CD8-positive, alpha-beta memory T cell (primary cell): ENCODE data around the gene RAB25. TPM values are rescaled to one million over a fixed set of nuclear protein-coding genes. Genes with fewer than 3 reads are reported as not detected.

Experiments used
- CTCF ChIA-PET: fragments of 350-600 bp; sonication (Branson Sonifier 250); formaldehyde crosslinking; loops from one replicate; lab custom pipeline; 2021; ENCODE audit warnings: antibody characterized with exemption; lab: Charles Lee
- POLR2A ChIA-PET: fragments of 350-600 bp; sonication (Branson Sonifier 250); formaldehyde crosslinking; loops from one replicate; lab custom pipeline; 2021; ENCODE audit warnings: antibody characterized with exemption; lab: Charles Lee
- DNase-seq, 5 donors: peaks; one replicate each; pipeline versions ENCODE4 v3.0.0 to v3.0.0-alpha.2; 2020 to 2022; ENCODE audit warnings: mixed read lengths in 1 of 5
- H3K27ac ChIP-seq: one replicate; pipeline ENCODE4 v1.7.0; 2013; ENCODE audit warnings: low read depth, mild to moderate bottlenecking, low read length, moderate library complexity
- H3K27me3 ChIP-seq: 2 replicates; pipeline ENCODE4 v1.7.0; 2013; ENCODE audit warnings: low read length, mild to moderate bottlenecking; ENCODE audit not compliant: insufficient read depth, poor library complexity, severe bottlenecking
- H3K36me3 ChIP-seq: 2 replicates; pipeline ENCODE4 v1.7.0; 2013; ENCODE audit warnings: mild to moderate bottlenecking, low read length, moderate library complexity; ENCODE audit not compliant: insufficient read depth
- H3K4me1 ChIP-seq: 2 replicates; pipeline ENCODE4 v1.7.0; 2013; ENCODE audit warnings: mild to moderate bottlenecking, low read length, moderate library complexity; ENCODE audit not compliant: insufficient read depth
- H3K4me3 ChIP-seq: 2 replicates; pipeline ENCODE4 v1.7.0; 2013; ENCODE audit warnings: mild to moderate bottlenecking, low read length
- H3K9me3 ChIP-seq: 2 replicates; pipeline ENCODE4 v1.7.0; 2013; ENCODE audit warnings: mild to moderate bottlenecking, low read length
- H3K27ac Mint-ChIP-seq, 8 donors: one replicate each; pipeline ENCODE4 v1.8.0; 2020 to 2021; ENCODE audit warnings: mixed read lengths in 8 of 8, mild to moderate bottlenecking in 6 of 8, inconsistent platforms in 3 of 8, moderate library complexity in 3 of 8
- H3K27me3 Mint-ChIP-seq, 2 donors: one replicate each; pipeline ENCODE4 v1.8.0; 2020 to 2021; ENCODE audit warnings: mixed read lengths in 2 of 2, mild to moderate bottlenecking in 1 of 2, moderate library complexity in 1 of 2
- H3K36me3 Mint-ChIP-seq, 3 donors: one replicate each; pipeline ENCODE4 v1.8.0; 2020 to 2021; ENCODE audit warnings: mixed read lengths in 3 of 3, inconsistent platforms in 1 of 3, mild to moderate bottlenecking in 1 of 3
- H3K4me1 Mint-ChIP-seq, 3 donors: one replicate each; pipeline ENCODE4 v1.8.0; 2020 to 2021; ENCODE audit warnings: mixed read lengths in 3 of 3, inconsistent platforms in 1 of 3, mild to moderate bottlenecking in 1 of 3
- H3K4me3 Mint-ChIP-seq, 7 donors: one replicate each; pipeline ENCODE4 v1.8.0; 2020 to 2021; ENCODE audit warnings: mixed read lengths in 7 of 7, mild to moderate bottlenecking in 6 of 7, moderate library complexity in 4 of 7, inconsistent platforms in 2 of 7
- H3K9me3 Mint-ChIP-seq, 5 donors: one replicate each; pipeline ENCODE4 v1.8.0; 2020 to 2022; ENCODE audit warnings: mixed read lengths in 5 of 5, mild to moderate bottlenecking in 3 of 5, moderate library complexity in 2 of 5, inconsistent platforms in 1 of 5
- polyA plus RNA-seq: library from polyadenylated mRNA; unstranded; fragments of 300-500 nt; fragmentation: Illumina TruSeq; gene quantifications from one replicate; pipeline ENCODE4 v1.2.3, GENCODE V29; 2021
- total RNA-seq, 2 experiments: library from RNA; stranded (reverse); gene quantifications; one replicate each; pipeline ENCODE4 v1.2.3, GENCODE V29; 2021

Gene RAB25
- total and polyA plus RNA-seq, 3 experiments from 2014 or later, result 0.76 TPM; not detected in 2

DNA sequence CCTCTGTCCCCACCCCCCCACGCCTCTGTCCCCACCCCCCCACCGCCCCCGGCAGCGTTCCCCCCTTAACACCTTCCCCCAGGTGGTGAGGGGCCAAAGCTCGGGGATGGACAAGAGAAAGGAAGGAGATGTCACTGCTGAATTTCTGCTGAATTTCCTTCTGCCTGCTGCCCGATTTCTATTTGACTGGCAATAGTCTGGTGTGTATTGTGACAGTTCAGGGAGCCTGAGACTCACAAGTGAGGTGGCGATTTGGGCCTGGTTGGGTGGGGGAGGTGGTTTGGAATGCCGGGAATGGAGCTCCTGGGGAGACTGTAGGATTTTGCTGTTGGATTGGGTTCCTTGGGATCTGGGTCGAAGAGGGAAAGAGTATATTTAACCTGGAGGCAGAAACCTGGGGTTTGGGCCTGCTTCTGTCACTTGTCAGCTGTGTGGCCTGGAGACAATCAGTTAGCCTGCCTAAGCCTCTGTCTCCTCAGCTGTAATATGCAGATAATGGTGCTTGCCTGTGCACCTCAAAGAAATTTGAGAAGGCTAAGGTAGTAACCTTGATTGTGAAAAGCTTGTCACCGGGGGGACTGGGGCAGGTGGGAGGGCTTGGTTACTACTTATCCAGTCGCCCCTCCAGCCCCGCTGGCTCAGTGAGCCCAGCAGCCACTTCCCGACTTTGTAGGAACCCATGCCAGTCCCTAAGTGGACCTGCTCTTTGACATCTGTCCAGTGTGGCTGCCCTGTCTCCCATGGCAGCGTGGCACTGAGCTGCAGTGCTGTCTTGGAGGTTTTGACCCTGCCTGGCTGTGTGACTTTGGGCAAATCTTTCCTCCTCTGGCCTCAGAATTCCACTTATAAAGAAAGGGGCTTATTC lies 45.9 kb downstream of the RAB25 start:
- peaks cover 36% of the 10 kb centered on the region for H3K4me1 ChIP-seq
- H3K9me3 Mint-ChIP-seq, result no peaks in the 10 kb centered on the region
- DNase-seq, result no peak
- H3K4me3 Mint-ChIP-seq, result peak overlapping the region; percentile 61 to 93 (median 80)
- peak overlapping the region; percentile 93 to 100 (median 100) for H3K27ac Mint-ChIP-seq
- ChIA-PET POLR2A (interaction anchor here (0.6 to 1.2 kb wide), 7 partner anchors 8 to 129 kb away, joined by 3 to 8 read pairs (median 5); partner anchors contain the start of gene LMNA), CTCF (interaction anchor here (1.2 to 22.4 kb wide), 3 partner anchors 11 to 17 kb away, joined by 4 to 702 read pairs (median 43); partner anchors contain the start of gene LMNA)
- no peaks in the 10 kb centered on the region for H3K9me3 ChIP-seq
- peak overlapping the region; percentile 98 for H3K27ac ChIP-seq
- H3K27me3 Mint-ChIP-seq, result peaks cover 0 to 4% of the 10 kb centered on the region in 2 donors
- H3K27me3 ChIP-seq, result no peaks in the 10 kb centered on the region
- peak overlapping the region; percentile 20 for H3K4me3 ChIP-seq
- H3K36me3 ChIP-seq, result no peaks in the 10 kb centered on the region
- H3K4me1 Mint-ChIP-seq, result peaks cover 33 to 52% (median 42%) of the 10 kb centered on the region in 3 donors
- H3K36me3 Mint-ChIP-seq, result no peaks in the 10 kb centered on the region

DNA sequence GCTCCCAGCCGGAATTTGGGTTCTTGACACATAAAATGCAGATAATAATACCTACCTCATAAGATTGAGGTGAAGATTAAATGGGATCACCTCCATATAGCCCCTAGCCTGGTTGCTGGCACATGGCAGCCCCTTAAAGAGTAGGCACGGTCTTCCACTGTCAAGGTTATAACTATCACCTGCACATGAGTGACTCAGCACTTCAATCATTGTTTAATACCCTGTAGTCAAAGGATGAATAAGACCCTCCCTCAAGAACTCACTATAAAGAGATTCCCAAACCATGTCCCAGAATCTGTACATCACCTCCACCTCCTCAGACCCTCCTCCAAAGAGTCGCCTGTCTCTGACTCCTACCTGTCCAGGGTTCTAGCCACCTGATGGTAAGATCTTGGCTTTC lies 47.1 kb downstream of the RAB25 start:
- Histone ChIP-seq H3K36me3 (no peaks in the 10 kb centered on the region), H3K4me1 (peaks cover 36% of the 10 kb centered on the region), H3K27ac (no peak overlapping the region), H3K4me3 (no peak overlapping the region), H3K27me3 (no peaks in the 10 kb centered on the region), H3K9me3 (no peaks in the 10 kb centered on the region)
- ChIA-PET POLR2A (no interaction called here), CTCF (interaction anchor here (0.8 to 22.4 kb wide), 3 partner anchors 12 to 17 kb away, joined by 3 to 702 read pairs (median 43); partner anchors contain the start of gene LMNA)
- H3K27me3 Mint-ChIP-seq, result peaks cover 0 to 4% of the 10 kb centered on the region in 2 donors
- peaks cover 30 to 53% (median 40%) of the 10 kb centered on the region in 3 donors for H3K4me1 Mint-ChIP-seq
- no peaks in the 10 kb centered on the region for H3K9me3 Mint-ChIP-seq
- peak overlapping the region; percentile 93 to 100 (median 100) for H3K27ac Mint-ChIP-seq
- peak overlapping the region in 1 of 7 donors; percentile 27 for H3K4me3 Mint-ChIP-seq
- H3K36me3 Mint-ChIP-seq, result no peaks in the 10 kb centered on the region
- DNase-seq, result no peak

DNA sequence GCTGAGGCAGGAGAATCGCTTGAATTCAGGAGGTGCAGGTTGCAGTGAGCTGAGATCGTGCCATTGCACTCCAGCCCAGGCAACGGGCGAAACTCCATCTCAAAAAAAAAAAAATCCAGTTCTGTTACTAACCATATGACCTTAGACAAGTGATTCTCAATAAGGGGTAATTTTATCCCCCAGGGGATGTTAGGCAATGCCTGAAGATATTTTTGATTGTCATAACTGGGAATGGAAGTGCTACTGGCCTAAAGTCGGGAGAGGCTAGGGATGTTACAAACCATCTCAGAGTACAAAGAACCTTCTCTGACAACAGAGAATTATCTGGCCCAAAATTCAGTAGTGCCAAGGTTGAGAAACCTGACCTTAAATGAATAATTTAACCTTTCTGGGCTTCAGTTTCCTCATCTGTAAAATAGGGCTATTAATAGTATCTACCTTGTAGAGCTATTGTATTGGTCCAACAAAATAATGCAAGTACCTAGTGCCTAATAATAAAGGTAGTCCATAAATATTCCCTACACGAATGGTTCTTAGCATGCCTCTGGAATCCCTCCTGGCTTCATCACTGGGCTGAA lies 47.8 kb downstream of the RAB25 start:
- Histone ChIP-seq H3K9me3 (no peaks in the 10 kb centered on the region), H3K36me3 (no peaks in the 10 kb centered on the region), H3K27ac (no peak overlapping the region), H3K4me1 (peaks cover 32% of the 10 kb centered on the region), H3K27me3 (peaks cover under 1% of the 10 kb centered on the region), H3K4me3 (no peak overlapping the region)
- Mint-ChIP-seq H3K27me3 (peaks cover 0 to 4% of the 10 kb centered on the region in 2 donors), H3K4me3 (peak overlapping the region in 1 of 7 donors; percentile 24), H3K9me3 (no peaks in the 10 kb centered on the region), H3K36me3 (no peaks in the 10 kb centered on the region), H3K4me1 (peaks cover 26 to 49% (median 35%) of the 10 kb centered on the region in 3 donors), H3K27ac (peak overlapping the region; percentile 82 to 100 (median 100))
- no peak for DNase-seq
- CTCF ChIA-PET, result interaction anchor here (6.4 to 22.4 kb wide), 2 partner anchors 13 to 15 kb away, joined by 43 to 702 read pairs; partner anchors contain the start of gene LMNA
- POLR2A ChIA-PET, result no interaction called here

DNA sequence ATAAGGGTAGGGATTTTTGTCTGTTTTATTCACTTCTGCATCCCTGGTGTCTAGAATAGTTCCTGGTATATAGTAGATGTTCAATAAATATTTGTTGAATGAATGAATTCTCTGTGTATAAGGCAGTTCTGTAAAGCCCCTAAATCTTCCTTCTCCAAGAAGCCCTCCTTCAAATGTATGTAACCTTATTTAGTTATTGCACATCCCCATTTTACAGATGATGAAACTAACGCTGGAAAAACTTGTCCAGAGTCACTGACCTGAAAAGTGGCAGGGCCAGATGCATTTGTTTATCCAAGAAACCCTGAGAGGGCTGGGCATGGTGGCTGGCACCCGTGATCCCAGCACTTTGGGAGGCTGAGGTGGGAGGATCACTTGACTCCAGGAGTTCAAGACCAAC lies 49.3 kb downstream of the RAB25 start:
- H3K27ac Mint-ChIP-seq, result peak overlapping the region; percentile 4 to 93 (median 74)
- CTCF ChIA-PET, result interaction anchor here (6.4 to 22.4 kb wide), 2 partner anchors 14 kb away, joined by 43 to 702 read pairs; partner anchors contain the start of gene LMNA
- H3K4me3 Mint-ChIP-seq, result no peak overlapping the region
- Histone ChIP-seq H3K4me3 (no peak overlapping the region), H3K27ac (no peak overlapping the region), H3K9me3 (no peaks in the 10 kb centered on the region), H3K4me1 (peaks cover 26% of the 10 kb centered on the region), H3K36me3 (no peaks in the 10 kb centered on the region), H3K27me3 (peaks cover 3% of the 10 kb centered on the region)
- POLR2A ChIA-PET, result no interaction called here
- H3K27me3 Mint-ChIP-seq, result peaks cover 0 to 3% of the 10 kb centered on the region in 2 donors
- peaks cover 0 to 7% (median 0%) of the 10 kb centered on the region in 3 donors for H3K36me3 Mint-ChIP-seq
- H3K9me3 Mint-ChIP-seq, result peaks cover 0 to 1% (median 0%) of the 10 kb centered on the region in 5 donors
- peaks cover 23 to 48% (median 31%) of the 10 kb centered on the region in 3 donors for H3K4me1 Mint-ChIP-seq
- no peak for DNase-seq

DNA sequence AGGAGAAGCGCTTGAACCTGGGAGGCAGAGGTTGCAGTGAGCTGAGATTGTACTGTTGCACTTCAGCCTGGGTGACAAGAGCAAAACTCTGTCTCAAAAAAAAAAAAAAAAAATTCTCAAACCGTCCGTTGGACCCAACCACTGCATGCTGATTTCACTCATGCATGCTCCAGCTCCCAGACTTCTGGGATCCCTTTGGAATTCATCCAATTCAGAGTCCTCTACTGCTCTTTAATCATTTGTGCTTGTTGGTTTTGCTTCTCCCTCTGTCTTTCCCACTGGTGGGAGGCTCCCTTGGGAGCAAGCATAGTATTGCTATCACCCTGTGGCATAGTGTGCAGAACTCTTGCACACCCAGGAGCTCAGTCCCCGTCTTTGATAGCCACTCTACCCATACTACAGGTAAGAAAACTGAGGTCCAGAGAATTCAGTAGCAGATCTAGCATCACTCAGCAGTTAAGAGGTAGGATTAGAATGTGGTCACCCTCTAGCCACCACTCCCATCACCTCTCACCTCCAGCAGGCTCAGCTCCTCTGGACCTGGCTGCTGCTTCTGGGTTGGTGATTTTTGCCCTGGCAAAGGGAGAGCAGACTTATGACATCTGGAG lies 50.5 kb downstream of the RAB25 start:
- Mint-ChIP-seq H3K4me3 (no peak overlapping the region), H3K9me3 (peaks cover 0 to 2% (median 0%) of the 10 kb centered on the region in 5 donors), H3K36me3 (peaks cover 0 to 15% (median 0%) of the 10 kb centered on the region in 3 donors), H3K27me3 (peaks cover 0 to 7% of the 10 kb centered on the region in 2 donors), H3K4me1 (peaks cover 23 to 46% (median 29%) of the 10 kb centered on the region in 3 donors), H3K27ac (peak overlapping the region in 6 of 8 donors; percentile 57 to 98 (median 86))
- H3K4me1 ChIP-seq, result peaks cover 24% of the 10 kb centered on the region
- H3K36me3 ChIP-seq, result no peaks in the 10 kb centered on the region
- no peak overlapping the region for H3K27ac ChIP-seq
- H3K9me3 ChIP-seq, result no peaks in the 10 kb centered on the region
- no peak overlapping the region for H3K4me3 ChIP-seq
- ChIA-PET CTCF (interaction anchor here (1.5 to 25.4 kb wide), 2 partner anchors 12 to 19 kb away, joined by 8 to 702 read pairs; no protein-coding TSS in a partner anchor), POLR2A (no interaction called here)
- DNase-seq, result no peak
- peaks cover 3% of the 10 kb centered on the region for H3K27me3 ChIP-seq

DNA sequence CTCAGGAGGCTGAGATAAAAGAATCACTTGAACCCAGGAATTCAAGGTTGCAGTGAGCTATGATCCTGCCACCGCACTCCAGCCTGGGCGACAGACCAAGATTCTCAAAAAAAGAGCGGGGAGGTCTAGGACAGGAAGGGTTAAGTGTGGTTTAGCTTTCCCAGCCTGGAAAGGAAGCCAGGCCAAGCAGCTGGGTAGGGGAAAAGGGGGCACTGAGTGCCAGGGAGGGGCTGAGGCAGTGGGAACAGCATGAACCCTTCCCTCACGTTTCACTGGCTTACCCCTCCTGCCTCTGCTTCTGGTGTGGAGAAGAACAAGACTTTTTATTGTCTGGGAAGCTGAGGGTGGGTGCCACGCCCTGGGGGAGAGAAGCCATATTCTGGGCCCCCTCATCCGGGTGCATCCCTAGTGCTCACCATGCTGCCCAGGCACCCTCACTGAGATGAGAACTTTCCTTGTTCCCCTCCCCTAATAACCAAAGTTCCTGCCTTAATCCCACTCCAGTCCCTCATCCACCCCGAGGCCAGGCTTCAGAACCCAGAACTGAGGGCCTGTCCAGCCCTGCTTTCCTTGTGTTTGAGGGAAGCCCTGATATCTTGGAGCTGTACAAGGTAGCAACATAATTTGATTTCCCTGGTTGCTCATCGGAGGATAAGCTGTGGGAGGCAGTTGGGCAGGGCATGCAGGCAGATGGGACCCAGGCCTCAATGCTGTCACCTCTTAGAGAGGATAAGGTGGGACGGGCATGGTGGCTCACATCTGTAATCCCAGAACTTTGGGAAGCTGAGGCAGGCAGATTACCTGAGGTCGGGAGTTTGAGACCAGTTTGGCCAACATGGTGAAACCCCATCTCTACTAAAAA lies 51.5 kb downstream of the RAB25 start:
- Histone ChIP-seq H3K36me3 (no peaks in the 10 kb centered on the region), H3K9me3 (no peaks in the 10 kb centered on the region), H3K27ac (no peak overlapping the region), H3K27me3 (peaks cover 3% of the 10 kb centered on the region), H3K4me1 (peaks cover 17% of the 10 kb centered on the region), H3K4me3 (no peak overlapping the region)
- H3K4me1 Mint-ChIP-seq, result peaks cover 19 to 40% (median 26%) of the 10 kb centered on the region in 3 donors
- ChIA-PET POLR2A (interaction anchor here (0.7 kb wide), 1 partner anchor 17 kb away, joined by 4 read pairs; no protein-coding TSS in a partner anchor), CTCF (interaction anchor here (0.6 to 25.4 kb wide), 4 partner anchors 11 to 18 kb away, joined by 3 to 702 read pairs (median 43); no protein-coding TSS in a partner anchor)
- peak overlapping the region in 7 of 8 donors; percentile 42 to 98 (median 81) for H3K27ac Mint-ChIP-seq
- H3K9me3 Mint-ChIP-seq, result peaks cover 0 to 2% (median 0%) of the 10 kb centered on the region in 5 donors
- H3K4me3 Mint-ChIP-seq, result peak overlapping the region in 3 of 7 donors; percentile 32 to 90 (median 89)
- peaks cover 0 to 8% of the 10 kb centered on the region in 2 donors for H3K27me3 Mint-ChIP-seq
- H3K36me3 Mint-ChIP-seq, result peaks cover 0 to 15% (median 0%) of the 10 kb centered on the region in 3 donors
- no peak for DNase-seq
